ENCODE measurements around the gene USP4. TPM values are rescaled to one million over a fixed set of nuclear protein-coding genes. Genes with fewer than 3 reads are reported as not detected.

Gene USP4
- total and polyA plus RNA-seq, 2 of the 8 experiments (the other 6 are each of a cell fraction or from before 2014, with no cell fraction given): 16.0 to 27.8 TPM

- TF ChIP-seq MAFK (IDR thresholded peaks at IDR 0.05; ENCODE audit: low read depth, low read length) (no peak), CBX5 (IDR thresholded peaks at IDR 0.05; ENCODE audit: low read depth, low read length) (no peak)
Measured at GRCh38 chr3:49296781-49297411, 43.0 kb downstream of the USP4 start (continued).
